ENCODE data around the gene ATF7. TPM values are rescaled to one million over a fixed set of nuclear protein-coding genes. Genes with fewer than 3 reads are reported as not detected.

Gene ATF7
- total RNA-seq, 1 donor from 2014 or later = 61.2 TPM

DNA sequence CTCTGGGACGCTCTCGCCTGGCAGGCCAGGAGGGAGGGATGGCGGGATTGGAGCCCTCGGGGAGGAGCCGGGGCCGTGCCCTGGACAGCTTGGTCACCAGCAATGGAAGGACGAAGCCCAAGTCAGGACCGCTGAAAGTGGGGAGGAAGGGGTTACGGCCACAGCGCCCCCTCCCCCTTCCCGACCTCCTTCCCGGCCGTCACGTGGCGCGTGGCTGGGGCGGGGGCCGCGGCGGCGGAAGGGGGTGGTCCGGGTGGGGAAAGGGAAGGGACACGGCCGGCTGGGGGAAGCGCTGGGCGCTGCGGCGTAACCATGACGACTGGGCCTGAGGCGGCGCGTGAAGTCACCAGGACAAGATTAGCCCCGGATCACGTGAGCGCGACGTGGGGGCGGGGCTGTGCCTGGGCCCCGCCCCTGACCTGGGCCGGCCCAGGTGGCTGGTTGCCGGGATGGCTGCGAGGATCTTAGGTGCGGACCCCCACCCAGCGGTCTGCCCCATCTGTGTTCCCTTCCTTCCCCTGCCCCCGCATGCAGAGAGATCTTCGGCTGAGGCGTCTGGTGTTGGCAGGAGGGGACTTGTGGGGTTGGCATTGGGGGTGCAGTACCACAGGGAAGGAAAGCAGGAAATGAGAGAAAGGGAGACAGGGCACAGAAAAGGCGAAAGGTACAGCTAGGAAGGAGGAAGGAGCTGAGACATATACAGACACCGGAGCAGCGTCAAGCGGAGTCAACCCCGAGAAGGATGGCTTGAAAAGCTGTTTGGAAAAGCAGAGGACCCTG, 133.2 kb downstream of the ATF7 start:
- peak overlapping the region; percentile 63 for H3K4me3 ChIP-seq
- intact Hi-C loops (cut with DNase I) = no loop called here
- H3K4me1 ChIP-seq = peaks cover 50% of the 10 kb centered on the region
- peak overlapping the region; percentile 86 for H3K27ac ChIP-seq
- peak; percentile 97 to 98 for ATAC-seq
- no peak for TF ChIP-seq CTCF (IDR thresholded peaks at IDR 0.05)
- no peaks in the 10 kb centered on the region for H3K9me3 ChIP-seq
- H3K36me3 ChIP-seq = no peaks in the 10 kb centered on the region
- H3K27me3 ChIP-seq (ENCODE audit: low read depth) = no peaks in the 10 kb centered on the region
- DNase-seq = peak; percentile 96

- intact Hi-C loops (cut with DNase I) = no loop called here
- DNase-seq = no peak
Measured at GRCh38 chr12:53492188-53492587, 134.0 kb downstream of the ATF7 start.

DNA sequence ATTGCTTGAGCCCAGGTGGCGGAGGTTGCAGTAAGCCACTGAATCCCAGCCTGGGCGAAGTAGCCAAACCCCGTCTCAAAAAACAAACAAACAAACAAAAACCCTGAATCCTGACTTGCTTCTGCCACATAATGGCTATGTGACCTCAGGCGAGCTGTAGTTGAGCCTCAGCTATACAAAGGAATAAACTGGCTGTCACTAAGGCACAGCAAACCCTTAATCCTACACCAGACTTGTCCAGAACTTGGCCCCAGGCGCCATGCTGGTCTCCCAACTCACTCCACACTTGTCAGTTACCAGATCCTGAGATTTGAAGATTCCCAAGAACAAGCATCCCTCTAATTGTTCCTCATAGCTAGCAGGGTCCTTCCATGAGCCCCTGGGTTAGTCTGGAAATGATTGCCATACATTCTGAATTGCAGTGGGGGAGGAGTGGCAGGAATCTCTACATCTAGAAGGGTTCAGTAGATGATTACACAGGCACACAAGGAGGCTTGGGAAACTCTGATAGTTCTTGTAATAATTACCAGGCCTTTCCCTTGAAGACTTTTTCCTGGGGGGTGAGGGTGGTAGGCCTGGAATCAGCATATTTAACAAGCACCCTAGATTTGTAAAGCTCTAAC, 136.8 kb downstream of the ATF7 start:
- Histone ChIP-seq H3K9me3 (no peaks in the 10 kb centered on the region), H3K27ac (no peak overlapping the region), H3K4me1 (peaks cover 43% of the 10 kb centered on the region), H3K36me3 (peaks cover 28% of the 10 kb centered on the region), H3K27me3 (ENCODE audit: low read depth) (no peaks in the 10 kb centered on the region), H3K4me3 (no peak overlapping the region)
- ATAC-seq (no peak), DNase-seq (no peak)
- intact Hi-C loops (cut with DNase I) = no loop called here
- TF ChIP-seq CTCF (IDR thresholded peaks at IDR 0.05) = no peak

More at GRCh38 chr12:53492188-53492587, 134.0 kb downstream of the ATF7 start:
- Histone ChIP-seq H3K9me3 (no peaks in the 10 kb centered on the region), H3K27ac (peak overlapping the region; percentile 86), H3K4me1 (peaks cover 57% of the 10 kb centered on the region), H3K36me3 (peaks cover under 1% of the 10 kb centered on the region), H3K4me3 (peak overlapping the region; percentile 63), H3K27me3 (ENCODE audit: low read depth) (no peaks in the 10 kb centered on the region)
- no peak for TF ChIP-seq CTCF (IDR thresholded peaks at IDR 0.05)
- ATAC-seq = no peak

DNA sequence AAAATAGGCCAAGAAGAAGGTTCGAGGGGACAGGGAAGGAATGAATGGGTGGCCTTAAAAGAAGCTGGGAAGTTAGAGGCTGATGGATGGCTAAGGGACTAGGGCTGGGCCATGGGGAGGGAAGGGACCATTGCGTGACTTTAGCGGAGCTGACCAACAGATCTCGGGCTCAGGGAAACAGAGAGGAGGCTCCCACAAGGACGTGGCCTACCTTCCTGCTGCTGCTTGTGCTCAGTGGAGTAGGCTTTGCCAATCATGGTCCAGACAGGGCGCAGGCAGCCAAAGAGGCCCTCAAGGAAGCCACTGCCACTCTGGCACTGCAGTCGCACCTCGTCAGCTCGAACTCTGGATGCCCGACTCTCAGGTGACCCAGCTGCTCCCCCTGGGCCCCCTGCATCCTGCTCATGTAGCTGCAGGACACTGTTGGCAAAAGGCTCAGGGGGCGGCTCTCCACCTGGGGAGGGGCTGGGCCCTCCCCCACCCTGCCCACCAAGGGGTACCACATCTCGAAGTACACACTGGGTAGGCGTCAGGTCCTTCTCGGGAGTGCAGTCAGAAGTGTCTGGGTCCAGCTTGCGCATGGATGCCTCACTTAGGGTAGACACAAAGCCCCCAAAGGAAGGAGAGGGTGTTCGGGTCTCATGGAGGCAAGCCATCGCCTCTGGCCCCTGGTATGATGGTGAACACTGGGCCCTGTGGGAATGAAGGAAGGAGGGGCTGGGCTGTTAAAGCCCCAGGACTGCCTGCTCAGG, 139.3 kb downstream of the ATF7 start:
- Histone ChIP-seq H3K36me3 (peaks cover 51% of the 10 kb centered on the region), H3K4me3 (no peak overlapping the region), H3K9me3 (no peaks in the 10 kb centered on the region), H3K27ac (peak overlapping the region; percentile 9), H3K4me1 (peaks cover 21% of the 10 kb centered on the region), H3K27me3 (ENCODE audit: low read depth) (no peaks in the 10 kb centered on the region)
- ATAC-seq (no peak), DNase-seq (no peak)
- TF ChIP-seq CTCF (IDR thresholded peaks at IDR 0.05) = no peak
- intact Hi-C loops (cut with DNase I) = no loop called here

- H3K4me1 ChIP-seq = peaks cover 21% of the 10 kb centered on the region
- H3K4me3 ChIP-seq = no peak overlapping the region
- no peak for TF ChIP-seq CTCF (IDR thresholded peaks at IDR 0.05)
- peaks cover 59% of the 10 kb centered on the region for H3K36me3 ChIP-seq
- no peak for ATAC-seq
- no peaks in the 10 kb centered on the region for H3K9me3 ChIP-seq
- intact Hi-C loops (cut with DNase I) = no loop called here
- H3K27ac ChIP-seq = no peak overlapping the region
- H3K27me3 ChIP-seq (ENCODE audit: low read depth) = no peaks in the 10 kb centered on the region
- no peak for DNase-seq
Measured at GRCh38 chr12:53485955-53486735, 140.0 kb downstream of the ATF7 start.
